Neuron (in vitro differentiated cells): ENCODE results near the gene ALOX5AP.

Experiments
- H2AFZ ChIP-seq: one replicate; pipeline ENCODE4 v1.6.1; 2013; ENCODE audit warnings: low read depth, mild to moderate bottlenecking, inconsistent platforms, low read length, moderate library complexity
- H3K27me3 ChIP-seq: one replicate; pipeline ENCODE4 v1.6.1; 2013; ENCODE audit warnings: low read length; ENCODE audit not compliant: insufficient read depth
- H3K36me3 ChIP-seq: one replicate; pipeline ENCODE4 v1.6.1; 2013; ENCODE audit warnings: low read length; ENCODE audit not compliant: insufficient read depth
- H3K4me1 ChIP-seq: one replicate; pipeline ENCODE4 v1.6.1; 2013; ENCODE audit warnings: low read length; ENCODE audit not compliant: insufficient read depth
- H3K4me3 ChIP-seq: 2 replicates; pipeline ENCODE4 v1.5.1; 2013; ENCODE audit warnings: mild to moderate bottlenecking, low read length, moderate library complexity
- H3K9me3 ChIP-seq: one replicate; pipeline ENCODE4 v1.6.1; 2013; ENCODE audit warnings: low read length

Gene ALOX5AP

GRCh38 chr13:30773561-30773960 is 38.2 kb downstream of the ALOX5AP start:
- Histone ChIP-seq H3K27me3 (no peaks in the 10 kb centered on the region), H3K4me3 (no peak overlapping the region), H2AFZ (peak overlapping the region; percentile 41), H3K36me3 (no peaks in the 10 kb centered on the region), H3K4me1 (peaks cover 8% of the 10 kb centered on the region), H3K9me3 (no peaks in the 10 kb centered on the region)

- no peaks in the 10 kb centered on the region for H3K9me3 ChIP-seq
- H3K36me3 ChIP-seq = no peaks in the 10 kb centered on the region
- no peak overlapping the region for H3K4me3 ChIP-seq
Measured at GRCh38 chr13:30774214-30774730, 38.9 kb downstream of the ALOX5AP start.

DNA sequence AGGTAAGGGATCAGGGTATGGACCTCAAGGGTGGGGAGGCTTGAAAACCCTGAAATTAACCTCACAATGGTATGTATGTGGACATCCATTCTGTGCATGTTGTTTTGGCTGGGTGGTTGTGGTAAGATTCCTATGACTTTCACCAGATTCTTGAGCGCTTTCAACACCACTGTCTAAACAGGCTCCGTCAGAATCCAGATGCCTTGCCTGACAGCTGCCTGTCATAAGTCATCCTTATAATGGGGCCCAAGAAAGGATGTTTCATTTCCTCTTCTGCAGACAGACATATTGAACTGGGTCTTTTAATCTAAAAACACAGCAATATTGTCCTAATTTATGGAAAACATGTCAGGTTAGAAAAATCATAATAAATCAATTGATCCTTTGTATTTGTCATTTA is 41.3 kb downstream of the ALOX5AP start:
- H3K4me3 ChIP-seq = no peak overlapping the region
- no peaks in the 10 kb centered on the region for H3K36me3 ChIP-seq
- H2AFZ ChIP-seq = no peak overlapping the region
- peaks cover 10% of the 10 kb centered on the region for H3K4me1 ChIP-seq
- H3K27me3 ChIP-seq = no peaks in the 10 kb centered on the region
- H3K9me3 ChIP-seq = no peaks in the 10 kb centered on the region

More at GRCh38 chr13:30774214-30774730, 38.9 kb downstream of the ALOX5AP start:
- Histone ChIP-seq H2AFZ (no peak overlapping the region), H3K27me3 (no peaks in the 10 kb centered on the region), H3K4me1 (peaks cover 10% of the 10 kb centered on the region)

- Histone ChIP-seq H3K9me3 (peaks cover 2% of the 10 kb centered on the region), H2AFZ (no peak overlapping the region), H3K4me3 (no peak overlapping the region), H3K36me3 (no peaks in the 10 kb centered on the region), H3K27me3 (no peaks in the 10 kb centered on the region), H3K4me1 (peaks cover 10% of the 10 kb centered on the region)
Measured at GRCh38 chr13:30779016-30779415, 43.7 kb downstream of the ALOX5AP start.

- H3K4me1 ChIP-seq = peaks cover 10% of the 10 kb centered on the region
- H3K27me3 ChIP-seq = no peaks in the 10 kb centered on the region
- no peak overlapping the region for H2AFZ ChIP-seq
- no peak overlapping the region for H3K4me3 ChIP-seq
- no peaks in the 10 kb centered on the region for H3K36me3 ChIP-seq
- H3K9me3 ChIP-seq = peaks cover 2% of the 10 kb centered on the region
Measured at GRCh38 chr13:30779608-30780007, 44.3 kb downstream of the ALOX5AP start.

- peaks cover 10% of the 10 kb centered on the region for H3K4me1 ChIP-seq
- H3K36me3 ChIP-seq = no peaks in the 10 kb centered on the region
- H3K9me3 ChIP-seq = peaks cover 2% of the 10 kb centered on the region
- no peak overlapping the region for H3K4me3 ChIP-seq
- H2AFZ ChIP-seq = no peak overlapping the region
- H3K27me3 ChIP-seq = no peaks in the 10 kb centered on the region
Measured at GRCh38 chr13:30780338-30780981, 45.1 kb downstream of the ALOX5AP start.

DNA sequence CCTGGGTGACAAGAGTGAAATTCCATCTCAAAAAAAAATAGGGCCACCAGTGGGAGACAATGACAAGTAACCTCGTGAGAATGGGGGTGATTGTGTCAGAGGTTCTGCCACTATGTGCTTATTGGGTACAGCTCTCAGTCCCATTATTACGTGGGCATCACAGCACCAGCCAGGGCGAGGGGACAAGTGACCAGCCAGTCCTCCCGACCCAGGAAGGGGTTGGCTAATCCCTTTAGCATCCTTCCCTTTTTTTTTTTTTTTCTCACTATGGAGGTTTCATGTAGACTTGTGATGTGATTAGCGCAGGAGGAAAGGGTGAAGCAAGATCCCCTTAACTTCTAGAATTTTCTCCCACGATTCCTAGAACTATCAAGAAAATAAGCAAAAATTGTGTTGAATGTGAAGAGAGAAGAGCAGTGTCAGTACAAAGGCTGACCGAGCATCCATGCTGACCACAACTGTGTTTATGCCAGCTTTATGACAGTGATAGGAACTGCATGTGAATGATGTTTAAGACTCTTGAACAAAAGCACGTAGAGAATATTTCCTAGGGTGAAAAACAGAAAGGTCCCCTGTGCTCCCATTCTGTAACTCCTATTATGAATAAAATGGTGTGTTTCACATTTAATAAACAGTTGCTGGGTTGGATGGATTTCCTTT is 50.0 kb downstream of the ALOX5AP start:
- Histone ChIP-seq H3K4me3 (no peak overlapping the region), H3K36me3 (no peaks in the 10 kb centered on the region), H3K9me3 (peaks cover 2% of the 10 kb centered on the region), H3K4me1 (peaks cover 3% of the 10 kb centered on the region), H3K27me3 (no peaks in the 10 kb centered on the region), H2AFZ (no peak overlapping the region)

- Histone ChIP-seq H3K4me1 (peaks cover 3% of the 10 kb centered on the region), H2AFZ (no peak overlapping the region), H3K9me3 (peaks cover 2% of the 10 kb centered on the region), H3K36me3 (no peaks in the 10 kb centered on the region), H3K27me3 (no peaks in the 10 kb centered on the region), H3K4me3 (no peak overlapping the region)
Measured at GRCh38 chr13:30786648-30787047, 51.3 kb downstream of the ALOX5AP start.

- no peak overlapping the region for H2AFZ ChIP-seq
- H3K36me3 ChIP-seq = no peaks in the 10 kb centered on the region
- peaks cover 2% of the 10 kb centered on the region for H3K9me3 ChIP-seq
- no peak overlapping the region for H3K4me3 ChIP-seq
- H3K27me3 ChIP-seq = no peaks in the 10 kb centered on the region
- H3K4me1 ChIP-seq = peaks cover 12% of the 10 kb centered on the region
Measured at GRCh38 chr13:30787738-30788525, 52.6 kb downstream of the ALOX5AP start.

DNA sequence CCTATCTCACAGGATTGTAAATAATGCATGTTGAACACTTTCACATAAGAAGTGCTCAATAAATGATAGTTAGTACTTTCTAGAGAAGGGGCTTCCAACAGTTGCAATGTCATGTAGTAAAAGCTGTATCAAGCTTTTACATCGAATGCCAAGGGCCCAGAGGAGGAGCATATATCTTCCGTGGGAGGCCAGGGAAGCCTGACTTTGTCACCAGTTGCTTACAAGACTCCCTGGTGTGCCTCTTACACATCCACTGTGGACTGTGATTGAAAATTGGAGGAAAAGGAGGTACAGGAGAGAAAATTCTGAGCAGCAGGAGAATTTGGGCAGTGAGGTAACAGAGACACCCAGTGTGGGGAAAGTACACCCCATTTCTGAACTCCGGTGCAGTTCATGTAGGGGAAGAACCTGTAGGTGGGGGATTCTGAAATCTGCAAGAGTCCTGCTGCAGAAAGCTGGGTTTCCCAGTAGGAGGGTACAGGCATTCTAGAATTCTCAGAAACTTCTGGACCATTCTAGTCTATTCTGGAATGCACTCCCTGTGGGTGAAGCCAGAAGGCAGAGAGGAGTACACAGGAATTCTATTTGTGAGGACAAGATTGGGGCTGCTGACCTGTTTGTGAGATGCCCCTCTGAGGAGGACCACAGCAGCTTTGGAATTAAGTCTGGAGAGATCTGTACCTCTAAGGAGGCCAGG is 54.0 kb downstream of the ALOX5AP start:
- no peak overlapping the region for H3K4me3 ChIP-seq
- H3K4me1 ChIP-seq = peaks cover 14% of the 10 kb centered on the region
- no peaks in the 10 kb centered on the region for H3K27me3 ChIP-seq
- no peaks in the 10 kb centered on the region for H3K9me3 ChIP-seq
- H3K36me3 ChIP-seq = no peaks in the 10 kb centered on the region
- H2AFZ ChIP-seq = no peak overlapping the region

- H3K4me1 ChIP-seq = peaks cover 14% of the 10 kb centered on the region
- no peak overlapping the region for H2AFZ ChIP-seq
- H3K4me3 ChIP-seq = no peak overlapping the region
- H3K27me3 ChIP-seq = no peaks in the 10 kb centered on the region
- no peaks in the 10 kb centered on the region for H3K36me3 ChIP-seq
- no peaks in the 10 kb centered on the region for H3K9me3 ChIP-seq
Measured at GRCh38 chr13:30790592-30790991, 55.2 kb downstream of the ALOX5AP start.

DNA sequence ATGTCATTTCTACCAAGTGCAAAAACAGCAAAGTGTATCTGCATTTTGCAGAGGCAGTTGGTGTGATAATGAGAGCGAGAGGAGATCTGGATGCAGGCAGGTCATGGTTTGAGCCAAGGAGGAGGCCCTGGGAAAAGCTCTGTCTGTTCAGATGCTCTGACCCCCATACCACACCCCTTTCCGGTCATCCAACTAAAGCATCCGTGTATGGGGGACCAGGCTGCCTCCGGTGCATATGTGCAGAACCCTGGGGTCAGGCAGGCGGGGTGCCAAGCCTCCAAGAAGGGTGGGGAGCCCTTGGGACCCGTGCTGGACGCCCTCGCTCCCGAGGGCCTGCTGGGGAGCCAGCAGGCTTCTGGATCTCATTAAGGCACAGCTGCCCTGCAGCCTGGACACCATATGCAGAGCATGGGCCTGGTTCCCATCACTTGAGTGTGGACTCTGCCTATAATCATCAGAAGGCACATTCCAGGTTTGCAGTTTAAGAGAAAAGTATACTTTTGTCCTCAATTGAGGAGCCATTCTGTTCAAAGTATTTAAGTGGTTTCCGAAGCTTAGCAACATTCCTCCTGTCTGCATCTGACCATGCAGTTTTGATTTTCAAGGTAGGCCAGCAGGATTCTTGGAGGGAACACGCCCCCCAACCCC is 56.1 kb downstream of the ALOX5AP start:
- peaks cover 2% of the 10 kb centered on the region for H3K9me3 ChIP-seq
- H3K36me3 ChIP-seq = no peaks in the 10 kb centered on the region

More for the DNA sequence above, 56.1 kb downstream of the ALOX5AP start:
- H3K27me3 ChIP-seq = no peaks in the 10 kb centered on the region
- H3K4me3 ChIP-seq = no peak overlapping the region
- H2AFZ ChIP-seq = no peak overlapping the region
- peaks cover 14% of the 10 kb centered on the region for H3K4me1 ChIP-seq
